Left cardiac atrium (tissue), 4 donors: Measurements from ENCODE around the gene GBX1. TPM values are rescaled to one million over a fixed set of nuclear protein-coding genes. Genes with fewer than 3 reads are reported as not detected.

ENCODE experiments used
- ATAC-seq, 2 donors: fragments of 200-7000 bp; cut with Tn5 transposase; one replicate each; pipeline ENCODE4 v1.9.1; 2020; ENCODE audit warnings: mild to moderate bottlenecking in 2 of 2, moderate library complexity in 2 of 2
- DNase-seq: peaks from one replicate; pipeline ENCODE4 v3.0.0-alpha.2; 2020
- intact Hi-C, 2 donors: fragments of 100-400 bp; cut with DNase I; formaldehyde crosslinking; loops; one replicate each; pipeline versions ENCODE4 v1.14.1 to v1.15.1; 2022 to 2023
- total RNA-seq, 2 donors: library from RNA; stranded (reverse); fragmentation: NEBNext Ultra II Directional; extraction: Animal tissue kit (Norgen Biotek cat#: 25700); gene quantifications; one replicate each; pipeline ENCODE4 v1.2.1, GENCODE V29; 2021
- donor health status: DM: no; HTN: yes; CAD: no.
- donor health status: DM: no; HTN: yes; CAD: no; lungs with severe emphysema.
- donor health status: DM: yes; HTN: yes; CAD: no.
- donor health status: Dilated cardiomyopathy.

Gene GBX1
- total RNA-seq, 2 donors from 2014 or later = 0.56 TPM; not detected in 1

- intact Hi-C loops = no loop called here
- peak; percentile 67 for DNase-seq
- ATAC-seq = peak; percentile 35 to 48
These were observed 58.1 kb downstream of the GBX1 start for GRCh38 chr7:151109094-151110048.

GRCh38 chr7:151107882-151108281 lies 59.6 kb downstream of the GBX1 start:
- DNase-seq (no peak), ATAC-seq (no peak)
- intact Hi-C loops = no loop called here

DNA sequence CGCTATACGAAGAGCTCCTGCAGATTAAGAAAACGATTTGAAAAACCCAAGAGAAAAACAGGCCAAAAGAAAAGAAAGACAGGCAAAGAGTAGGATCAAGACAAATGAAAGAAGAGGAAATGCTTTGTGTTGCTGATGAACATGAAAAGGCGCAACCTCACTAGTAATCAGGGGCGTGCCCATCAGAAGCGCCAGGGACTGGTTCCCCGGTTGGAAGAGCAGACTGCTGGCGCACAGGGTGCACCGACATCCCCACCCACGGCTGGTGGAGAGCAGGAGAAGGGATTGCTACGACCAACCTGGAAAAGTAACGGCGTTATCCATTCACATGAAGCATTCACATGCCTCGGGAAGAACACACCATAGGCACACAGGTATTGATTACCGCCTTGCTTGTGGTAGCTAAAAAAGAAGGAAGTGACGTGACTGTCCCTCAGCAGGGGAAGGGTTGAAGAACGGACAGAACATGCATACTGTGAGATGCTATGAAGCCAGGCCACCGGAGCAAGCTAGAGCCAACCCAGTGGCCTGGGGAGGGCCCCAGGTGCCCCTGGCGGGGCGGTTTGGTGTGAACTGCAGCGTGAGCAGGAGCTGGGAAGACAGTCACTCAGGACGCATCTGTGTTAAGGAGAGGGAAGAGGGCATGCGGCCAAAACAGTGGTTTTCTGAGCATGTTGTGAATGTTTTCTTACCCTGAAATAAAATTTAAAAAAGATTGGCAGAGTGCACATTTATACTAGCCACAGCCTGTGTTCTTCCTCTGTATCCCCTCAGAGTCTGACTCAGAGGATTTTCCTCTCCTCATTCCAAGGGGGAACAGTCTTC lies 62.9 kb downstream of the GBX1 start:
- no peak for DNase-seq
- no peak for ATAC-seq
- intact Hi-C loops = no loop called here

DNA sequence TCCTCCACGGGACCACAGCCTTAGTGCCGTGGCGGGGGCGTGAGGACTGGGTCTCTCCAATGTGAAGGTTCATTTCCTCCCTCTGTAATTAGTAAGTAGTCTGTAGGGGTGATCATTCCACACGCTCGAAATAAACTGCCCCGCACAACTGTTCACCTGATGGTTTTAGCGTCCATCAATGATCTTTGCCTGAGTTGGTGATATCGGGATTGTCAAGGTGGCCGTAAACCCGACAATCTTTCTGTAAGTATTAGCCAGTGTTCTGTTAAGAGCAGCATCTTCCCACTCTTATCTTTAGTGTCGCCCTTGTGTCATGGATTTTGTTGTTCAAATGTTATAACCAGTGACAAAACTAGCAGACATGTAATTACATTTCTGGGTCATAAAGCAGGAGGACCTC lies 63.5 kb downstream of the GBX1 start:
- ATAC-seq = no peak
- intact Hi-C loops = no loop called here
- DNase-seq = no peak

DNA sequence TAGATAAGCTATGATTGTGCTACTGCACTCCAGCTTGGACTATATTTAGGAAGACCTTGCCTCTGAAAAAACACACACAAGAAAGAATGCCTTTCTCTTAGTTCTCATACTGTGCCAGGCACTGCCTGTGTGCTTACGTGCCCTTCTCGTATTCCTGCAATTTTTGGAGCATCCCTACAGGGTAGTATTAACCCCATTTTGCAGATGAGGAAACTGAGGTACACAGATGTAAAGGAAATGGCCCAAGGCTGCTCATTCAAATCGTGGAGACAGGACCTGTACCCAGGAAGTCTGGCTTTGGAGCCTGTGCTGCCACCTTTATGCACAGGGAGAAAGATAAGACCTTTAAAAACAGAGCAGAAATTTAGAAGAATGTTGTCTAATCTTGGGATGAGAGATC lies 64.5 kb downstream of the GBX1 start:
- ATAC-seq = no peak
- intact Hi-C loops = no loop called here
- no peak for DNase-seq

DNA sequence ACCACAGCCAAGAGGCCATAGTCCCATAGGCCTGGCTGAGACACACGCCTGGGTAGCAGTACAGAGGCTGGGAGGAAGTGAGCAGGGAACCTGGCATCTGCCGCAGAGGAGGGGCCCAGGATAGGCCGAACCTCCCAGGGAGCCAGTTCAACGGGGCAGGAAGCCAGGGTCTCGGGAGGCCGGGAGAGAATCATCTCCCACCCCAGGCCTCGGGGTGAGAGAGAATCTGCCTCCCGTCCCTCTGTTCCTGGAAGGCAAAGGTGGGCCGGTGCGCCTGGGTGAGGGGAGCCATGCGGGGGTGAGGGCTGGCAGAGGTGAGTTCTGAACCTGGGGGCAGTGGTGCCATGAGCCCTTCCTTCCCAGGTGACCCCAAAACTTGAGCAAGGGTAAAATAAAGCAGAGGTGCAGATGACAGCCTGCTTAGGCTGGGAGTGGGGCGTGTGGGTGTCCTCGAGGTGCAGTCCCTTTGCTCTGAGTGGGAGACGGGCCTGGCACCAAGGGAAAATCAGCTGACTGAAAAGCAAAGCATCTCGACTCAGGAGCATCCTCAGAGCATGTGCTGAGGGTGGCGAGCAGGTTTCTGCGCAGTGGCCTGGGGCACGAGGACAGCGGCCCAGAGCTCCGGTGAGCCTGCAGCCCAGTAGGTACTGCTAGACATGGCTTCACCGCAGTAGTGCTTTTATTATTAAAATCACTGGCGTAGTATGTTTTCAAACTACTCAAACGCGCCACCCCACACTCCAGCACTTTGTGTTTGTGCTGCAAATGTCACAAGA lies 65.7 kb downstream of the GBX1 start:
- ATAC-seq (peak in 1 of 2 donors; percentile 10), DNase-seq (no peak)
- intact Hi-C loops = no loop called here

DNA sequence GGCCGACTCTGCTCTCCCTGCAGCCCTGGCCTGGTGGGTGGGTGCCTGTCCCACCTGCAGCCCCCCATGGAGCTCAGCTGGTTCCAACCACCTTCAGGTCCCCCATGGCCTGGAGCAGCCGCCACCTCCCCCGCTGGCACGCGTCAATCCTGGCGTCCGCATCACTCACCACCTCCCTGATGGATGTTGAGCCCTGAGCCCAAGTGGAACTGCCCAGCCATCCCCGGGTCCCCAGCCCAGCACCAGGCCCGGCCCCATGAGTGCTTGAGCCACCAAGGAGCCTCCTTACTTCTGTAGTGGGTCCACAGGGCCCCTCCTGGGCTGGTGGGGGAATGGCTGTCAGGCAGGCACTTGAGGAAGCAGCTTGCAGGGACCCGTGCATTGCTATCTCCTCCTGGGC lies 66.6 kb downstream of the GBX1 start:
- DNase-seq = no peak
- intact Hi-C loops = no loop called here
- peak in 1 of 2 donors; percentile 9 for ATAC-seq

DNA sequence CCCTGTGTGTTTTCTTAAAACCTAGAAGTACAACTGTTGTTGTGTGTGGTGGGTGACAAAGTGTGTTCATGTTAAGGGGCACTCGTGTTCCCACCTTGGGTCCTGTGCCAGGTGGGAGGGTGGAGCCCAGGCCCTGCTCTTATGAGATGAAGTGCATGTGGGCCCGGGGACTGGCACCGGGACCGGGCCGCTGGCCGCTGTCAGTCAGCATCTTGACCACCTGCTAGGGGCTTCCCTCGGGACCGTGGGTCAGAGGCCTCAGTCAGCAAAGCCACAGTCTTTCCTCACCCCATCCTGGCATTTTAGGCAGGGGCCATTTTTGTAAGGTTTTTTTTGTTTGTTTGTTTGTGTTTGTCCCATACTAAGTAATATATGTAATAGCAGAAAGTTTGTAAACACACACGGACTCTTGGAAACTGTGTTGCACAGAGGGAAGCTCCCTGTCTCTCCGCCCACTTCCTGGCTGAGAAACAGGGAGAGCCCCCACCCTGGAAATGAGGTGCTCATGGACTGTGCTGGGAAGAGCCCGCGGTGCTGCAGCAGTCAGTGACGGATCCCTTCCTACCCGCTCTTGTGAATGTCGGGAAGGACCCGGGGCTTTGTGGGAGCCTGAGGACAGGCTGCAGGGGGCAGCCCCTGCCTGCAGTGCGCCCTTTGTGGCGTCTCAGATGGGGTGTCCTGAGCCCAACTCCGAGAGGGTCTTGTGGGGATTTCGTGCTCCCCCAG lies 67.8 kb downstream of the GBX1 start:
- DNase-seq (no peak), ATAC-seq (peak in 1 of 2 donors; percentile 25)
- intact Hi-C loops = no loop called here

Other genes with a start within 250 kb of the GBX1 start
- 10 to 100 TPM; 59.1 to 82.1 TPM for gene KCNH2, start 189.4 kb downstream of the GBX1 start, total RNA-seq
- 10 to 100 TPM; 13.1 to 63.9 TPM for gene NOS3, start 176.7 kb downstream of the GBX1 start, total RNA-seq
- gene ATG9B, start 143.2 kb downstream of the GBX1 start, total RNA-seq = under 1 TPM; 0.13 to 0.32 TPM
- gene ABCB8, start 139.2 kb downstream of the GBX1 start, total RNA-seq = 10 to 100 TPM; 20.1 to 21.6 TPM
- gene ASIC3, start 119.2 kb downstream of the GBX1 start, total RNA-seq = 1 to 10 TPM; 4.0 to 4.2 TPM
- 1 to 10 TPM; 5.1 to 7.8 TPM for gene CDK5, start 109.8 kb downstream of the GBX1 start, total RNA-seq
- gene SLC4A2, start 108.1 kb downstream of the GBX1 start, total RNA-seq = 100 to 1,000 TPM in 1 of 2 donors, 10 to 100 TPM in 1; 71.6 to 107 TPM
- gene FASTK, start 86.9 kb downstream of the GBX1 start, total RNA-seq = 10 to 100 TPM; 62.9 to 73.2 TPM
- 10 to 100 TPM; 36.3 to 37.9 TPM for gene TMUB1, start 84.2 kb downstream of the GBX1 start, total RNA-seq
- 10 to 100 TPM; 53.0 to 61.5 TPM for gene AGAP3, start 81.2 kb downstream of the GBX1 start, total RNA-seq
- 10 to 100 TPM in 1 of 2 donors, 1 to 10 TPM in 1; 8.2 to 12.8 TPM for gene ASB10, start 19.6 kb upstream of the GBX1 start, total RNA-seq
- not detected for gene H2BK1, start 42.8 kb upstream of the GBX1 start, total RNA-seq
- 10 to 100 TPM; 21.4 to 33.6 TPM for gene ABCF2, start 59.5 kb upstream of the GBX1 start, total RNA-seq
- gene CHPF2, start 64.8 kb upstream of the GBX1 start, total RNA-seq = 10 to 100 TPM; 15.0 to 34.5 TPM
- 100 to 1,000 TPM in 1 of 2 donors, 10 to 100 TPM in 1; 95.5 to 107 TPM for gene SMARCD3, start 81.0 kb upstream of the GBX1 start, total RNA-seq
- gene NUB1, start 174.1 kb upstream of the GBX1 start, total RNA-seq = 10 to 100 TPM; 30.6 to 37.3 TPM
- gene WDR86, start 242.3 kb upstream of the GBX1 start, total RNA-seq = under 1 TPM; 0.71 to 0.84 TPM